B cell (primary cell): Measurements from ENCODE around the gene GIGYF2. TPM values are rescaled to one million over a fixed set of nuclear protein-coding genes. Genes with fewer than 3 reads are reported as not detected.
A peak's percentile ranks its signal among the peaks of the same experiment; 100 is the strongest.

Experiments used
- ATAC-seq: fragments of 200-7000 bp; cut with Tn5 transposase; one replicate; pipeline ENCODE4 v1.10.0; 2021; ENCODE audit warnings: low read depth, mild to moderate bottlenecking, moderate number of reproducible peaks, moderate library complexity
- CTCF ChIA-PET: fragments of 350-600 bp; sonication (Branson Sonifier 250); formaldehyde crosslinking; loops from one replicate; lab custom pipeline; 2021; ENCODE audit warnings: antibody characterized with exemption, inconsistent platforms; lab: Charles Lee
- POLR2A ChIA-PET: fragments of 350-600 bp; sonication (Branson Sonifier 250); formaldehyde crosslinking; loops from one replicate; lab custom pipeline; 2021; ENCODE audit warnings: antibody characterized with exemption; lab: Charles Lee
- DNase-seq: peaks from one replicate; pipeline ENCODE4 v3.0.0; 2013
- H2AFZ ChIP-seq: 2 replicates; pipeline ENCODE4 v1.6.1; 2012; ENCODE audit warnings: mild to moderate bottlenecking, low read depth, low read length; ENCODE audit not compliant: insufficient read depth, poor library complexity, severe bottlenecking
- H3K27ac ChIP-seq, 2 donors: 1 replicate in 1 of 2; 2 replicates in 1 of 2; pipeline ENCODE4 v1.5.1; 2012 to 2013; ENCODE audit warnings: low read length in 2 of 2, mild to moderate bottlenecking in 2 of 2, moderate library complexity in 1 of 2
- H3K27me3 ChIP-seq, 4 experiments: fragments of 200-600 bp in 1 of 4; sonication (generic) in 1 of 4; replicated peaks in 1 of 4; 1 replicate in 2 of 4; 2 replicates in 2 of 4; pipeline versions ENCODE4 v1.6.1 to v1.7.0; 2013 to 2016; ENCODE audit warnings: low read length in 3 of 4, mild to moderate bottlenecking in 2 of 4, mixed read lengths in 1 of 4, moderate library complexity in 1 of 4; ENCODE audit not compliant: insufficient read depth in 4 of 4, control insufficient read depth in 3 of 4; ENCODE audit errors: control extremely low read depth in 1 of 4
- H3K36me3 ChIP-seq, 2 experiments: replicated peaks in 1 of 2; 1 replicate in 1 of 2; 2 replicates in 1 of 2; pipeline versions ENCODE4 v1.6.1 to v1.7.1; 2013; ENCODE audit warnings: low read length in 1 of 2; ENCODE audit not compliant: insufficient read depth in 2 of 2, control insufficient read depth in 1 of 2; ENCODE audit errors: control extremely low read depth in 1 of 2, extremely low read depth in 1 of 2
- H3K4me1 ChIP-seq, 2 donors: fragments of 200-600 bp in 1 of 2; sonication (generic) in 1 of 2; 1 replicate in 1 of 2; 2 replicates in 1 of 2; pipeline versions ENCODE4 v1.5.1 to v1.6.1; 2013 to 2017; ENCODE audit warnings: low read length in 2 of 2; ENCODE audit not compliant: control insufficient read depth in 2 of 2, insufficient read depth in 2 of 2
- H3K4me2 ChIP-seq: replicated peaks from 2 replicates; pipeline ENCODE3; 2012; ENCODE audit warnings: mild to moderate bottlenecking, low read depth, low read length; ENCODE audit not compliant: poor library complexity, severe bottlenecking
- H3K4me3 ChIP-seq, 5 experiments: fragments of 200-600 bp in 1 of 5; sonication (generic) in 1 of 5; 1 replicate in 3 of 5; 2 replicates in 2 of 5; pipeline versions ENCODE4 v1.5.1 to v1.7.0; 2011 to 2016; ENCODE audit warnings: low read length in 4 of 5, mild to moderate bottlenecking in 4 of 5, low read depth in 2 of 5, control low read depth in 1 of 5, moderate library complexity in 1 of 5; ENCODE audit not compliant: insufficient read depth in 1 of 5; ENCODE audit errors: control extremely low read depth in 1 of 5, extremely low read depth in 1 of 5
- H3K79me2 ChIP-seq: fragments of 200-600 bp; sonication (generic); one replicate; pipeline ENCODE4 v1.6.0; 2016; ENCODE audit warnings: low read length; ENCODE audit not compliant: control insufficient read depth, insufficient read depth
- H3K9ac ChIP-seq: fragments of 200-600 bp; sonication (generic); 2 replicates; pipeline ENCODE4 v1.6.1; 2017; ENCODE audit warnings: mild to moderate bottlenecking, low read length, moderate library complexity
- H3K9me3 ChIP-seq, 3 donors: one replicate each; pipeline versions ENCODE4 v1.6.1 to v1.7.1; 2013; ENCODE audit warnings: low read length in 2 of 3; ENCODE audit not compliant: control insufficient read depth in 2 of 3, insufficient read depth in 1 of 3; ENCODE audit errors: control extremely low read depth in 1 of 3
- H4K20me1 ChIP-seq: 2 replicates; pipeline ENCODE4 v1.6.0; 2012; ENCODE audit warnings: mild to moderate bottlenecking, low read length; ENCODE audit not compliant: insufficient read depth, control insufficient read depth, poor library complexity, severe bottlenecking
- H3K27ac Mint-ChIP-seq: one replicate; pipeline ENCODE4 v1.8.0; 2021; ENCODE audit warnings: mixed read lengths
- H3K27me3 Mint-ChIP-seq: one replicate; pipeline ENCODE4 v1.8.0; 2021; ENCODE audit warnings: mixed read lengths
- H3K4me1 Mint-ChIP-seq: one replicate; pipeline ENCODE4 v1.8.0; 2021; ENCODE audit warnings: mixed read lengths
- H3K4me3 Mint-ChIP-seq: one replicate; pipeline ENCODE4 v1.8.0; 2021; ENCODE audit warnings: mixed read lengths
- H3K9me3 Mint-ChIP-seq: one replicate; pipeline ENCODE4 v1.8.0; 2022; ENCODE audit warnings: mixed read lengths; ENCODE audit not compliant: insufficient read depth
- CTCF ChIP-seq: fragments of 200-600 bp; IDR thresholded peaks from one replicate; pipeline ENCODE4 v1.8.0; 2022; ENCODE audit warnings: antibody characterized with exemption, mild to moderate bottlenecking
- EZH2 ChIP-seq: IDR thresholded peaks from 2 replicates; pipeline ENCODE4 v1.6.1; 2012; ENCODE audit warnings: borderline replicate concordance, low read depth, mild to moderate bottlenecking, moderate library complexity, low read length; ENCODE audit not compliant: insufficient read depth, poor library complexity, severe bottlenecking
- WGBS: methylation state at CpG from one replicate; pipeline ENCODE4 v1.1.5; 2013; ENCODE audit warnings: missing lambda C conversion rate; ENCODE audit not compliant: insufficient coverage; 5-methylcytosine and 5-hydroxymethylcytosine counted together
- intact Hi-C: fragments of 100-400 bp; cut with micrococcal nuclease; formaldehyde crosslinking; loops from one replicate; pipeline ENCODE4 v1.10.0; 2022
- polyA plus RNA-seq: library from polyadenylated mRNA; depleted of rRNA; stranded (reverse); fragments of >200 nt; gene quantifications from 2 replicates; pipeline ENCODE4 v1.2.3, GENCODE V29; 2012
- total RNA-seq, 2 donors: library from RNA; stranded (reverse); fragments of 120-200 nt in 1 of 2; gene quantifications; 1 replicate in 1 of 2; 2 replicates in 1 of 2; pipeline versions ENCODE4 v1.2.3 to v1.2.4, GENCODE V29; 2013 to 2022

Gene GIGYF2
- total and polyA plus RNA-seq, 2 donors (not counting 1 experiment from before 2014, with no cell fraction given), result 7.2 to 108 TPM

GRCh38 chr2:232693344-232693743 lies 3.8 kb upstream of the GIGYF2 start:
- H3K9ac ChIP-seq, result no peak overlapping the region
- H2AFZ ChIP-seq, result no peak overlapping the region
- ChIA-PET CTCF (interaction anchor here (1.1 kb wide), 1 partner anchor 86 kb away, joined by 4 read pairs; no protein-coding TSS in a partner anchor), POLR2A (interaction anchor here (0.6 kb wide), 1 partner anchor 985 kb away, joined by 3 read pairs; the partner anchor contains the start of gene PTMA)
- no peak overlapping the region for H3K27ac Mint-ChIP-seq
- no peak overlapping the region for H3K4me2 ChIP-seq
- H3K9me3 Mint-ChIP-seq, result no peaks in the 10 kb centered on the region
- intact Hi-C loops, result no loop called here
- H3K4me3 ChIP-seq, result no peak overlapping the region
- H4K20me1 ChIP-seq, result no peaks in the 10 kb centered on the region
- H3K4me3 Mint-ChIP-seq, result no peak overlapping the region
- no peaks in the 10 kb centered on the region for H3K79me2 ChIP-seq
- WGBS, result 88% methylated on average over 3 of the region's 4 CpGs
- DNase-seq (no peak), ATAC-seq (no peak)
- TF ChIP-seq EZH2, result no peak
- TF ChIP-seq CTCF, result no peak
- no peaks in the 10 kb centered on the region for H3K36me3 ChIP-seq
- no peaks in the 10 kb centered on the region for H3K27me3 Mint-ChIP-seq
- peaks cover 0 to 24% (median 0%) of the 10 kb centered on the region in 3 donors for H3K9me3 ChIP-seq
- no peaks in the 10 kb centered on the region for H3K27me3 ChIP-seq
- H3K27ac ChIP-seq, result no peak overlapping the region
- peaks cover 11% of the 10 kb centered on the region for H3K4me1 Mint-ChIP-seq
- peaks cover 5 to 12% of the 10 kb centered on the region in 2 donors for H3K4me1 ChIP-seq

GRCh38 chr2:232696609-232697058 lies 497 bp upstream of the GIGYF2 start:
- peak overlapping the region; percentile 84 for H3K27ac Mint-ChIP-seq
- peaks cover 19 to 23% of the 10 kb centered on the region in 2 donors for H3K4me1 ChIP-seq
- POLR2A ChIA-PET, result interaction anchor here (0.7 kb wide), 1 partner anchor 34 kb away, joined by 7 read pairs; no protein-coding TSS in a partner anchor
- H3K27me3 Mint-ChIP-seq, result no peaks in the 10 kb centered on the region
- TF ChIP-seq EZH2 (no peak), CTCF (no peak)
- H3K9me3 ChIP-seq, result peaks cover 0 to 14% (median 0%) of the 10 kb centered on the region in 3 donors
- peaks cover 0 to 7% of the 10 kb centered on the region in 2 experiments for H3K36me3 ChIP-seq
- peaks cover 8% of the 10 kb centered on the region for H3K79me2 ChIP-seq
- ATAC-seq, result no peak
- DNase-seq, result no peak
- H3K27ac ChIP-seq, result peak overlapping the region; percentile 51 to 92
- H3K27me3 ChIP-seq, result no peaks in the 10 kb centered on the region
- WGBS, result 54% methylated on average over 9 of the region's 10 CpGs
- peak overlapping the region; percentile 95 for H3K4me3 Mint-ChIP-seq
- no peaks in the 10 kb centered on the region for H3K9me3 Mint-ChIP-seq
- CTCF ChIA-PET, result no interaction called here
- intact Hi-C loops, result loop anchor here (1.0 to 5.0 kb wide), 3 partner anchors 91 to 366 kb away; partner anchors contain the start of genes EIF4E2, INPP5D and TIGD1
- H3K4me3 ChIP-seq, result peak overlapping the region in 4 of 5 experiments; percentile 68 to 91 (median 86)
- H3K4me1 Mint-ChIP-seq, result peaks cover 36% of the 10 kb centered on the region
- H3K9ac ChIP-seq, result peak overlapping the region; percentile 97
- peaks cover 17% of the 10 kb centered on the region for H4K20me1 ChIP-seq
- peak overlapping the region; percentile 96 for H3K4me2 ChIP-seq
- peak overlapping the region; percentile 99 for H2AFZ ChIP-seq
